ENCODE results near the gene TMEM116.
"Not testable (repeated sequence)": the region's sequence is repeated elsewhere in the genome, so short reads cannot be mapped to it uniquely, and the experiment has no call there.

Gene TMEM116

DNA sequence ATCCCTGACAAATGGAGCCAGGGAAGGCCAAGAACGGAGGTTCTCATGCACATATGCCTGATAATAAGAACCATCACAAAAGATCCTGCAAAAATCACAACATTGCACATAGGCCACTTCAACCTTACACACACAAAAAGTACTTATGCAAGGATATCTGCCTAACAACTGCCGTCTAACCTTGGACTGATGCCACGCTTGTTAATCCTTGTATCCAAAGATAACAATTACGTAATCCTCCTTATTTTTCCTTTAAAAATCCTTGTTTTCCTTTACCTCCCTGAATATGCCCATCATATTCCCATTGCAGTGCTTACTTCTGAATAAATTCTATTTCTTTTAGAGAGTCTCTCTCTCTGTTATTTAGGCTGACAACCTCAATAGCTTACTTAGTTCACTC lies 59.5 kb downstream of the TMEM116 start:
- Histone ChIP-seq H4K20me1 (ENCODE audit: insufficient read depth, low read length) (no peaks in the 10 kb centered on the region), H3K4me1 (ENCODE audit: low read length) (no peaks in the 10 kb centered on the region), H3K4me3 (ENCODE audit: low read length) (no peak overlapping the region), H3K9ac (ENCODE audit: low read length) (no peak overlapping the region), H3K36me3 (replicated peaks; ENCODE audit: low read depth, low read length) (peaks cover 15% of the 10 kb centered on the region), H3K27me3 (ENCODE audit: low read depth, low read length) (no peaks in the 10 kb centered on the region), H3K9me3 (ENCODE audit: insufficient read depth, low read length) (peaks cover 8% of the 10 kb centered on the region; the same call in 1 of the 2 replicates), H2AFZ (ENCODE audit: low read depth, low read length) (no peak overlapping the region), H3K79me2 (ENCODE audit: low read length) (no peaks in the 10 kb centered on the region), H3K4me2 (ENCODE audit: low read length) (no peak overlapping the region), H3K27ac (ENCODE audit: low read length) (no peak overlapping the region)
- TF ChIP-seq EZH2phosphoT487 (IDR thresholded peaks at IDR 0.05; ENCODE audit: low read depth) (no peak), CTCF (IDR thresholded peaks at IDR 0.05; ENCODE audit: low read depth, low read length) (no peak)

GRCh38 chr12:111952084-111952787 lies 60.7 kb downstream of the TMEM116 start:
- peaks cover 15% of the 10 kb centered on the region for H3K36me3 ChIP-seq (replicated peaks; ENCODE audit: low read depth, low read length)
- H2AFZ ChIP-seq (ENCODE audit: low read depth, low read length); H3K9ac ChIP-seq (ENCODE audit: low read length); H3K27ac ChIP-seq (ENCODE audit: low read length); H3K27me3 ChIP-seq (ENCODE audit: low read depth, low read length); H4K20me1 ChIP-seq (ENCODE audit: insufficient read depth, low read length); H3K79me2 ChIP-seq (ENCODE audit: low read length); H3K4me1 ChIP-seq (ENCODE audit: low read length); H3K4me3 ChIP-seq (ENCODE audit: low read length); H3K4me2 ChIP-seq (ENCODE audit: low read length); H3K9me3 ChIP-seq (ENCODE audit: insufficient read depth, low read length): not testable (repeated sequence)

GRCh38 chr12:111950961-111951676 lies 61.8 kb downstream of the TMEM116 start:
- H2AFZ ChIP-seq (ENCODE audit: low read depth, low read length); H3K9ac ChIP-seq (ENCODE audit: low read length); H3K4me3 ChIP-seq (ENCODE audit: low read length); H3K4me1 ChIP-seq (ENCODE audit: low read length); H3K27me3 ChIP-seq (ENCODE audit: low read depth, low read length); H3K27ac ChIP-seq (ENCODE audit: low read length); H3K79me2 ChIP-seq (ENCODE audit: low read length); H3K4me2 ChIP-seq (ENCODE audit: low read length); H4K20me1 ChIP-seq (ENCODE audit: insufficient read depth, low read length); H3K9me3 ChIP-seq (ENCODE audit: insufficient read depth, low read length): not testable (repeated sequence)
- peaks cover 13% of the 10 kb centered on the region for H3K36me3 ChIP-seq (replicated peaks; ENCODE audit: low read depth, low read length)

- Histone ChIP-seq H3K4me3 (ENCODE audit: low read length) (no peak overlapping the region), H3K9ac (ENCODE audit: low read length) (no peak overlapping the region), H3K4me1 (ENCODE audit: low read length) (no peaks in the 10 kb centered on the region), H4K20me1 (ENCODE audit: insufficient read depth, low read length) (no peaks in the 10 kb centered on the region), H3K36me3 (replicated peaks; ENCODE audit: low read depth, low read length) (no peaks in the 10 kb centered on the region), H2AFZ (ENCODE audit: low read depth, low read length) (no peak overlapping the region), H3K27ac (ENCODE audit: low read length) (no peak overlapping the region), H3K9me3 (ENCODE audit: insufficient read depth, low read length) (no peaks in the 10 kb centered on the region), H3K79me2 (ENCODE audit: low read length) (no peaks in the 10 kb centered on the region), H3K4me2 (ENCODE audit: low read length) (no peak overlapping the region), H3K27me3 (ENCODE audit: low read depth, low read length) (no peaks in the 10 kb centered on the region)
- no peak for TF ChIP-seq EZH2phosphoT487 (IDR thresholded peaks at IDR 0.05; ENCODE audit: low read depth)
Measured at GRCh38 chr12:111943929-111944328, 69.0 kb downstream of the TMEM116 start.

DNA sequence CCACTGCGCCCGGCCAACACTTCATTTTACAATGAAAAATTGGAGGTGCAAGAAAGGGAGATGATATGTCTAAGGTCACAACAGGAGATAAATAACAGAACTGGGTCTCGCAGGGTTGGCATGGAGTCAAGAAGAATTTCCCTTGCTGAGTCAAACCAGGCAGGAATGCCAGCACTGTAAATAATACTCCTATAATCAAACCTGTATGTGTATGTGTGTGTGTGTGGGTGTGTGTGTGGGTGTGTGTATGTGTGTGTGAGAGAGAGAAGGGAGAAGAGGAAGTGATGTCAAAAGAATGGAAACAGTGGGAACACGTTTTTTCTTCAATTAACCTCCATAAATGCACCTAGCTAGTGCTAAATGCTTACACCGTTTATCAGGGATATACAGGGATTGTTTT lies 70.4 kb downstream of the TMEM116 start:
- Histone ChIP-seq H3K4me1 (ENCODE audit: low read length) (peaks cover 2% of the 10 kb centered on the region; the same call in 1 of the 2 replicates), H4K20me1 (ENCODE audit: insufficient read depth, low read length) (no peaks in the 10 kb centered on the region), H3K36me3 (replicated peaks; ENCODE audit: low read depth, low read length) (no peaks in the 10 kb centered on the region), H3K9me3 (ENCODE audit: insufficient read depth, low read length) (no peaks in the 10 kb centered on the region), H3K79me2 (ENCODE audit: low read length) (no peaks in the 10 kb centered on the region), H3K4me2 (ENCODE audit: low read length) (no peak overlapping the region), H3K27ac (ENCODE audit: low read length) (no peak overlapping the region), H2AFZ (ENCODE audit: low read depth, low read length) (no peak overlapping the region), H3K27me3 (ENCODE audit: low read depth, low read length) (no peaks in the 10 kb centered on the region), H3K4me3 (ENCODE audit: low read length) (no peak overlapping the region), H3K9ac (ENCODE audit: low read length) (no peak overlapping the region)
- no peak for TF ChIP-seq CTCF (IDR thresholded peaks at IDR 0.05; ENCODE audit: low read depth, low read length)
- no peak for TF ChIP-seq EZH2phosphoT487 (IDR thresholded peaks at IDR 0.05; ENCODE audit: low read depth)

Data from OCI-LY3 (cell line).